Lower leg skin (tissue), 3 donors: Measurements from ENCODE around the gene AP1S1.

Experiments
- POLR2A ChIP-seq, 2 donors: fragments of 450-650 bp; IDR thresholded peaks; one replicate each; pipeline ENCODE4 v1.6.1; 2016 to 2017; ENCODE audit warnings: antibody characterized with exemption in 2 of 2, mild to moderate bottlenecking in 1 of 2, moderate library complexity in 1 of 2
- TF ChIP-seq, protein P1 (sequence below), 3 donors: fragments of 450-650 bp; IDR thresholded peaks; one replicate each; pipeline ENCODE4 v1.5.1; 2016; ENCODE audit warnings: antibody characterized with exemption in 3 of 3, mild to moderate bottlenecking in 3 of 3, moderate library complexity in 2 of 3

- no peak for TF ChIP-seq POLR2A (IDR thresholded peaks at IDR 0.05)
- TF ChIP-seq, protein P1, sequence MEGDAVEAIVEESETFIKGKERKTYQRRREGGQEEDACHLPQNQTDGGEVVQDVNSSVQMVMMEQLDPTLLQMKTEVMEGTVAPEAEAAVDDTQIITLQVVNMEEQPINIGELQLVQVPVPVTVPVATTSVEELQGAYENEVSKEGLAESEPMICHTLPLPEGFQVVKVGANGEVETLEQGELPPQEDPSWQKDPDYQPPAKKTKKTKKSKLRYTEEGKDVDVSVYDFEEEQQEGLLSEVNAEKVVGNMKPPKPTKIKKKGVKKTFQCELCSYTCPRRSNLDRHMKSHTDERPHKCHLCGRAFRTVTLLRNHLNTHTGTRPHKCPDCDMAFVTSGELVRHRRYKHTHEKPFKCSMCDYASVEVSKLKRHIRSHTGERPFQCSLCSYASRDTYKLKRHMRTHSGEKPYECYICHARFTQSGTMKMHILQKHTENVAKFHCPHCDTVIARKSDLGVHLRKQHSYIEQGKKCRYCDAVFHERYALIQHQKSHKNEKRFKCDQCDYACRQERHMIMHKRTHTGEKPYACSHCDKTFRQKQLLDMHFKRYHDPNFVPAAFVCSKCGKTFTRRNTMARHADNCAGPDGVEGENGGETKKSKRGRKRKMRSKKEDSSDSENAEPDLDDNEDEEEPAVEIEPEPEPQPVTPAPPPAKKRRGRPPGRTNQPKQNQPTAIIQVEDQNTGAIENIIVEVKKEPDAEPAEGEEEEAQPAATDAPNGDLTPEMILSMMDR (IDR thresholded peaks at IDR 0.05): no peak
These were observed 32.7 kb downstream of the AP1S1 start for GRCh38 chr7:101186844-101187428.
